H1 (cell line): ENCODE measurements around the gene BCAS3. TPM values are rescaled to one million over a fixed set of nuclear protein-coding genes. Genes with fewer than 3 reads are reported as not detected.

Source experiments
- CTCF ChIA-PET: fragments of 300-600 bp; sonication (Branson Sonifier 250); formaldehyde crosslinking; loops from one replicate; lab custom pipeline; 2021; ENCODE audit not compliant: partially characterized antibody; lab: Charles Lee
- POLR2A ChIA-PET: fragments of 300-600 bp; sonication (Branson Sonifier 250); formaldehyde crosslinking; loops from one replicate; lab custom pipeline; 2021; ENCODE audit warnings: inconsistent platforms; ENCODE audit not compliant: partially characterized antibody; lab: Charles Lee
- DNase-seq, 2 experiments: peaks; one replicate each; pipeline versions ENCODE4 v3.0.0 to v3.0.0-alpha.2; 2010 to 2022; ENCODE audit warnings: low spot score in 2 of 2, low read depth in 1 of 2, mixed read lengths in 1 of 2
- FAIRE-seq: peaks from 2 replicates; lab custom pipeline; 2011; peaks lifted over from hg19 to GRCh38; lab: Jason Lieb, UNC
- H2AFZ ChIP-seq: 2 replicates; pipeline ENCODE4 v1.8.1; 2012; ENCODE audit warnings: low read length, inconsistent platforms
- H2AK5ac ChIP-seq: 2 replicates; pipeline ENCODE4 v1.6.1; 2013; ENCODE audit warnings: low read depth, low read length
- H2BK120ac ChIP-seq: replicated peaks from 2 replicates; pipeline ENCODE3; 2013; ENCODE audit warnings: low read depth, low read length, inconsistent platforms
- H2BK12ac ChIP-seq: 2 replicates; pipeline ENCODE4 v1.6.1; 2013; ENCODE audit warnings: low read depth, low read length
- H2BK15ac ChIP-seq: 2 replicates; pipeline ENCODE4 v1.6.1; 2013; ENCODE audit warnings: low read length
- H2BK20ac ChIP-seq: 2 replicates; pipeline ENCODE4 v1.6.1; 2013; ENCODE audit warnings: low read length
- H2BK5ac ChIP-seq: 2 replicates; pipeline ENCODE4 v1.6.1; 2013; ENCODE audit warnings: low read depth, low read length
- H3K14ac ChIP-seq: 2 replicates; pipeline ENCODE4 v1.6.1; 2013; ENCODE audit warnings: inconsistent platforms; ENCODE audit not compliant: insufficient read length
- H3K18ac ChIP-seq: 2 replicates; pipeline ENCODE4 v1.6.1; 2013; ENCODE audit warnings: low read length; ENCODE audit errors: extremely low read depth
- H3K23ac ChIP-seq: 2 replicates; pipeline ENCODE4 v1.6.1; 2013; ENCODE audit warnings: inconsistent platforms; ENCODE audit not compliant: insufficient read length
- H3K23me2 ChIP-seq: 2 replicates; pipeline ENCODE4 v1.6.1; 2013; ENCODE audit warnings: low read depth, low read length
- H3K27ac ChIP-seq: 2 replicates; pipeline ENCODE4 v1.6.1; 2011; ENCODE audit warnings: low read depth, low read length, inconsistent platforms
- H3K27me3 ChIP-seq, 4 experiments: replicated peaks in 1 of 4; 1 replicate in 1 of 4; 2 replicates in 3 of 4; pipeline versions ENCODE4 v1.6.1 to v1.8.1; 2011 to 2013; ENCODE audit warnings: low read length in 3 of 4, mild to moderate bottlenecking in 3 of 4, inconsistent platforms in 2 of 4, mixed read lengths in 2 of 4, moderate library complexity in 1 of 4; ENCODE audit not compliant: control insufficient read depth in 3 of 4, insufficient read depth in 3 of 4; ENCODE audit errors: extremely low read depth in 1 of 4
- H3K36me3 ChIP-seq, 4 experiments: 2 replicates each; pipeline versions ENCODE4 v1.6.1 to v1.8.1; 2011 to 2013; ENCODE audit warnings: mild to moderate bottlenecking in 4 of 4, low read length in 3 of 4, moderate library complexity in 2 of 4, control low read depth in 1 of 4, inconsistent platforms in 1 of 4; ENCODE audit not compliant: insufficient read depth in 4 of 4, control insufficient read depth in 2 of 4
- H3K4ac ChIP-seq: replicated peaks from 2 replicates; pipeline ENCODE3; 2013; ENCODE audit warnings: low read length, low read depth, mixed read lengths, inconsistent platforms; ENCODE audit not compliant: insufficient read length
- H3K4me1 ChIP-seq, 4 experiments: replicated peaks in 1 of 4; 1 replicate in 1 of 4; 2 replicates in 3 of 4; pipeline versions ENCODE4 v1.6.1 to v1.8.1; 2011 to 2013; ENCODE audit warnings: low read length in 3 of 4, inconsistent platforms in 2 of 4, mixed read lengths in 1 of 4; ENCODE audit not compliant: insufficient read depth in 4 of 4, control insufficient read depth in 3 of 4
- H3K4me2 ChIP-seq, 2 experiments: 2 replicates each; pipeline versions ENCODE4 v1.6.1 to v1.8.1; 2011 to 2013; ENCODE audit warnings: low read depth in 2 of 2, low read length in 2 of 2, control low read depth in 1 of 2, inconsistent platforms in 1 of 2, mild to moderate bottlenecking in 1 of 2; ENCODE audit not compliant: insufficient read depth in 1 of 2
- H3K4me3 ChIP-seq, 4 experiments: fragments of 200-600, 300-600 bp in 1 of 4; sonication (generic), shearing (Covaris generic), sonication (Bioruptor Twin) in 1 of 4; 2 replicates each; pipeline versions ENCODE4 v1.5.1 to v1.8.1; 2011 to 2016; ENCODE audit warnings: low read length in 4 of 4, low read depth in 3 of 4, control low read depth in 2 of 4, inconsistent platforms in 2 of 4, mild to moderate bottlenecking in 2 of 4, mixed read lengths in 1 of 4, moderate library complexity in 1 of 4; ENCODE audit not compliant: insufficient read depth in 2 of 4; ENCODE audit errors: extremely low read depth in 1 of 4
- H3K56ac ChIP-seq: replicated peaks from 2 replicates; pipeline ENCODE3; 2013; ENCODE audit warnings: low read depth, mild to moderate bottlenecking, mixed read lengths, low read length, inconsistent platforms; ENCODE audit not compliant: insufficient read length
- H3K79me1 ChIP-seq: 2 replicates; pipeline ENCODE4 v1.6.1; 2013; ENCODE audit warnings: low read depth, low read length, control low read depth
- H3K79me2 ChIP-seq, 2 experiments: 2 replicates each; pipeline versions ENCODE4 v1.6.1 to v1.8.1; 2012 to 2013; ENCODE audit warnings: low read length in 2 of 2, mild to moderate bottlenecking in 2 of 2, inconsistent platforms in 1 of 2; ENCODE audit not compliant: insufficient read depth in 2 of 2, control insufficient read depth in 1 of 2
- H3K9ac ChIP-seq, 4 experiments: replicated peaks in 1 of 4; 1 replicate in 1 of 4; 2 replicates in 3 of 4; pipeline versions ENCODE4 v1.6.1 to v1.8.1; 2011 to 2013; ENCODE audit warnings: low read depth in 3 of 4, low read length in 3 of 4, control low read depth in 2 of 4, mild to moderate bottlenecking in 2 of 4, moderate library complexity in 2 of 4, inconsistent platforms in 1 of 4; ENCODE audit errors: extremely low read depth in 1 of 4
- H3K9me3 ChIP-seq, 2 experiments: 2 replicates each; pipeline versions ENCODE4 v1.6.1 to v1.8.1; 2012 to 2013; ENCODE audit warnings: mild to moderate bottlenecking in 2 of 2, moderate library complexity in 2 of 2, control low read depth in 1 of 2, inconsistent platforms in 1 of 2, low read depth in 1 of 2, low read length in 1 of 2, mixed read lengths in 1 of 2; ENCODE audit not compliant: insufficient read depth in 2 of 2
- H4K20me1 ChIP-seq, 2 experiments: replicated peaks in 1 of 2; 2 replicates each; pipeline versions ENCODE3 to v1.8.1; 2011 to 2013; ENCODE audit warnings: inconsistent platforms in 2 of 2, low read length in 2 of 2, mild to moderate bottlenecking in 1 of 2; ENCODE audit not compliant: insufficient read depth in 2 of 2, control insufficient read depth in 1 of 2
- H4K5ac ChIP-seq: 2 replicates; pipeline ENCODE4 v1.6.1; 2013; ENCODE audit warnings: low read length, low read depth, mixed read lengths, inconsistent platforms; ENCODE audit not compliant: insufficient read length
- H4K8ac ChIP-seq: 2 replicates; pipeline ENCODE4 v1.8.0; 2013; ENCODE audit warnings: mild to moderate bottlenecking, moderate library complexity, low read length, inconsistent platforms; ENCODE audit not compliant: insufficient read depth; ENCODE audit errors: extremely low read depth
- H4K91ac ChIP-seq: replicated peaks from 2 replicates; pipeline ENCODE3; 2013; ENCODE audit warnings: low read length, mixed read lengths, inconsistent platforms; ENCODE audit not compliant: insufficient read length
- BACH1 ChIP-seq: IDR thresholded peaks from 2 replicates; pipeline ENCODE4 v1.6.1; 2012; ENCODE audit warnings: low read length, improper control_type of control experiment
- CEBPB ChIP-seq: IDR thresholded peaks from 2 replicates; pipeline ENCODE4 v1.6.1; 2012; ENCODE audit warnings: low read depth, low read length
- FOSL1 ChIP-seq: IDR thresholded peaks from 2 replicates; pipeline ENCODE4 v1.6.1; 2011; ENCODE audit warnings: mild to moderate bottlenecking, low read depth, low read length, moderate library complexity; ENCODE audit not compliant: insufficient read depth
- GABPA ChIP-seq: IDR thresholded peaks from 2 replicates; pipeline ENCODE4 v1.6.1; 2011; ENCODE audit warnings: mild to moderate bottlenecking, low read length, moderate library complexity, borderline replicate concordance; ENCODE audit not compliant: insufficient read depth
- MAFK ChIP-seq: IDR thresholded peaks from 2 replicates; pipeline ENCODE4 v1.6.1; 2012; ENCODE audit warnings: low read depth, mild to moderate bottlenecking, improper control_type of control experiment, low read length
- POLR2A ChIP-seq, 2 experiments: IDR thresholded peaks; 1 replicate in 1 of 2; 2 replicates in 1 of 2; pipeline ENCODE4 v1.6.1; 2011; ENCODE audit warnings: low read depth in 2 of 2, low read length in 2 of 2, mild to moderate bottlenecking in 2 of 2; ENCODE audit errors: control extremely low read depth in 1 of 2
- RNF2 ChIP-seq: fragments of 200-900, 300-1000 bp; sonication (generic); IDR thresholded peaks from 2 replicates; pipeline ENCODE4 v1.7.1; 2016; ENCODE audit warnings: borderline replicate concordance, low read depth, mild to moderate bottlenecking, antibody characterized with exemption, low read length; ENCODE audit not compliant: poor library complexity, severe bottlenecking; ENCODE audit errors: missing control alignments
- SP2 ChIP-seq: IDR thresholded peaks from 2 replicates; pipeline ENCODE4 v1.6.1; 2012; ENCODE audit warnings: mild to moderate bottlenecking, low read length, inconsistent platforms
- SRF ChIP-seq: IDR thresholded peaks from 2 replicates; pipeline ENCODE4 v1.6.1; 2011; ENCODE audit warnings: mild to moderate bottlenecking, low read depth, low read length, moderate library complexity
- TCF12 ChIP-seq: IDR thresholded peaks from 2 replicates; pipeline ENCODE4 v1.6.1; 2011; ENCODE audit warnings: low read depth, mild to moderate bottlenecking, low read length
- USF2 ChIP-seq: IDR thresholded peaks from 2 replicates; pipeline ENCODE4 v1.6.1; 2011; ENCODE audit warnings: low read length, improper control_type of control experiment
- ZNF274 ChIP-seq: IDR thresholded peaks from 2 replicates; pipeline ENCODE4 v1.7.0; 2012; ENCODE audit warnings: low read length, borderline replicate concordance; ENCODE audit errors: extremely low read depth
- WGBS, 2 experiments: shearing (Covaris generic) in 1 of 2; methylation state at CpG; one replicate each; pipeline versions ENCODE4 v1.1.6 to v1.1.7; 2013 to 2015; ENCODE audit warnings: low lambda C conversion rate in 2 of 2, mixed read lengths in 2 of 2, inconsistent platforms in 1 of 2, low coverage in 1 of 2, missing lambda C conversion rate in 1 of 2; ENCODE audit not compliant: insufficient replicate concordance in 2 of 2, insufficient coverage in 1 of 2, insufficient read length in 1 of 2; ENCODE audit errors: extremely low coverage in 1 of 2, missing lambda C conversion rate in 1 of 2; 5-methylcytosine and 5-hydroxymethylcytosine counted together
- polyA plus RNA-seq, 7 experiments: library from polyadenylated mRNA; depleted of rRNA in 3 of 7; stranded (reverse) in 5 of 7; unstranded in 2 of 7; fragments of >200 nt in 5 of 7; fragments of 200-250 nt in 2 of 7; gene quantifications; 1 replicate in 5 of 7; 2 replicates in 1 of 7; 4 replicates in 1 of 7; pipeline versions ENCODE4 v1.2.1 to v1.2.3, GENCODE V29; 2011 to 2013; ENCODE audit warnings: missing spikeins in 2 of 7, mixed read lengths in 2 of 7
- total RNA-seq: library from RNA; stranded (reverse); fragmentation: NEBNext Ultra II Directional; extraction: Animal tissue kit (Norgen Biotek cat#: 25700); gene quantifications from 2 replicates; pipeline ENCODE4 v1.2.1, GENCODE V29; 2021

Gene BCAS3
- total and polyA plus RNA-seq, 2 of the 8 experiments (the other 6 are each of a cell fraction or from before 2014, with no cell fraction given) = 9.9 to 13.3 TPM

- Histone ChIP-seq H2BK20ac (no peak overlapping the region), H4K5ac (no peak overlapping the region), H2AFZ (no peak overlapping the region), H3K23me2 (peaks cover 2% of the 10 kb centered on the region; the same call in 1 of the 2 replicates), H3K14ac (no peak overlapping the region), H3K56ac (no peak overlapping the region), H3K18ac (no peak overlapping the region), H3K4me3 (no peak overlapping the region), H2AK5ac (no peak overlapping the region; the same call in 1 of the 2 replicates), H4K91ac (no peak overlapping the region), H2BK5ac (no peak overlapping the region), H3K27ac (no peak overlapping the region), H3K4ac (no peak overlapping the region), H2BK120ac (no peak overlapping the region), H3K23ac (no peak overlapping the region), H3K4me1 (peaks cover 0 to 45% (median 27%) of the 10 kb centered on the region in 4 experiments; a peak in 6 of 7 replicates), H3K4me2 (no peak overlapping the region; a peak in 1 of 4 replicates), H3K27me3 (peaks cover 99 to 100% (median 100%) of the 10 kb centered on the region in 4 experiments), H3K9ac (no peak overlapping the region), H2BK15ac (peak overlapping the region; percentile 72; the same call in 1 of the 2 replicates), H2BK12ac (peak overlapping the region; percentile 87; the same call in 1 of the 2 replicates), H3K79me1 (no peaks in the 10 kb centered on the region), H4K8ac (no peak overlapping the region), H3K79me2 (no peaks in the 10 kb centered on the region), H3K9me3 (no peaks in the 10 kb centered on the region), H4K20me1 (peaks cover 39 to 41% of the 10 kb centered on the region in 2 experiments), H3K36me3 (peaks cover 0 to 18% (median 0%) of the 10 kb centered on the region in 4 experiments; a peak in 1 of 8 replicates)
- CTCF ChIA-PET = interaction anchor here (0.6 to 3.5 kb wide), 4 partner anchors 11 to 430 kb away, joined by 3 to 12 read pairs (median 4); no protein-coding TSS in a partner anchor
- FAIRE-seq = no peak
- POLR2A ChIA-PET = interaction anchor here (0.6 to 1.1 kb wide), 2 partner anchors 52 to 62 kb away, joined by 3 to 4 read pairs; no protein-coding TSS in a partner anchor
- 18% methylated on average over 7 of the region's 11 CpGs; no CpG with 5 or more reads in 1 of the 2 experiments for WGBS, 2 experiments
- no peak for DNase-seq
- TF ChIP-seq POLR2A (IDR thresholded peaks at IDR 0.05; ENCODE audit: control extremely low read depth in 1 of 2, low read depth in 2 of 2, low read length in 2 of 2) (no peak), FOSL1 (no peak), MAFK (no peak), GABPA (no peak), RNF2 (no peak), CEBPB (no peak), USF2 (no peak), SRF (no peak), TCF12 (no peak), BACH1 (no peak), ZNF274 (no peak), SP2 (no peak)
These were observed 724.5 kb downstream of the BCAS3 start for GRCh38 chr17:61402073-61402541.
